ENCODE measurements around the gene SEC14L5.

- no peak for TF ChIP-seq CTCF (IDR thresholded peaks at IDR 0.05)
- TF ChIP-seq POLR2A (IDR thresholded peaks at IDR 0.05) = no peak
- no peak for TF ChIP-seq EP300 (IDR thresholded peaks at IDR 0.05)
These were observed 60.7 kb downstream of the SEC14L5 start for GRCh38 chr16:5018793-5019192.

All from ovary (tissue), 3 donors.